Measurements from ENCODE around the gene ANKRD44.

ANKRD44 gene

GRCh38 chr2:197204519-197205250, 105.9 kb downstream of the ANKRD44 start:
- no peak for DNase-seq

- no peak for DNase-seq
These were observed 108.7 kb downstream of the ANKRD44 start for GRCh38 chr2:197201874-197202273.

- DNase-seq, result no peak
These were observed 109.9 kb downstream of the ANKRD44 start for GRCh38 chr2:197200762-197201058.

- no peak for DNase-seq
These were observed 110.4 kb downstream of the ANKRD44 start for GRCh38 chr2:197200051-197200761.

GRCh38 chr2:197198890-197199289, 111.7 kb downstream of the ANKRD44 start:
- peak; percentile 79 for DNase-seq

GRCh38 chr2:197197895-197198311, 112.7 kb downstream of the ANKRD44 start:
- DNase-seq, result no peak

GRCh38 chr2:197196541-197197180, 113.9 kb downstream of the ANKRD44 start:
- no peak for DNase-seq

- no peak for DNase-seq
These were observed 115.1 kb downstream of the ANKRD44 start for GRCh38 chr2:197195518-197195917.

GRCh38 chr2:197191940-197192322, 118.6 kb downstream of the ANKRD44 start:
- no peak for DNase-seq

- DNase-seq, result no peak
These were observed 119.2 kb downstream of the ANKRD44 start for GRCh38 chr2:197191177-197191939.

- no peak for DNase-seq
These were observed 120.5 kb downstream of the ANKRD44 start for GRCh38 chr2:197190100-197190432.

GRCh38 chr2:197189426-197190099, 121.0 kb downstream of the ANKRD44 start:
- DNase-seq, result no peak

- no peak for DNase-seq
These were observed 124.9 kb downstream of the ANKRD44 start for GRCh38 chr2:197185676-197186075.

- DNase-seq, result no peak
These were observed 125.5 kb downstream of the ANKRD44 start for GRCh38 chr2:197184959-197185586.

- DNase-seq, result no peak
These were observed 127.2 kb downstream of the ANKRD44 start for GRCh38 chr2:197183355-197183754.

- DNase-seq, result no peak
These were observed 127.9 kb downstream of the ANKRD44 start for GRCh38 chr2:197182668-197183067.

GRCh38 chr2:197181491-197181890, 129.1 kb downstream of the ANKRD44 start:
- DNase-seq, result no peak

- DNase-seq, result no peak
These were observed 130.7 kb downstream of the ANKRD44 start for GRCh38 chr2:197179744-197180498.

GRCh38 chr2:197176522-197176921, 134.1 kb downstream of the ANKRD44 start:
- no peak for DNase-seq

- DNase-seq, result no peak
These were observed 136.0 kb downstream of the ANKRD44 start for GRCh38 chr2:197174539-197175094.

GRCh38 chr2:197171582-197171981, 139.0 kb downstream of the ANKRD44 start:
- no peak for DNase-seq
